Measurements from ENCODE around the gene ZNF692.
A peak's percentile ranks its signal among the peaks of the same experiment; 100 is the strongest.

- peak in 1 of 4 experiments; percentile 36 for TF ChIP-seq CTCF (IDR thresholded peaks at IDR 0.05)
- TF ChIP-seq POLR2A (IDR thresholded peaks at IDR 0.05), result peak; percentile 73 to 82
Measured at GRCh38 chr1:248858891-248859889, at the start of gene ZNF692.
